ENCODE data around the gene ADARB2.

GRCh38 chr10:1295756-1296480 lies 441.4 kb downstream of the ADARB2 start:
- no peak for TF ChIP-seq EZH2 (IDR thresholded peaks at IDR 0.05; ENCODE audit: insufficient read depth, poor library complexity, severe bottlenecking)
- no peak for TF ChIP-seq EZH2phosphoT487 (IDR thresholded peaks at IDR 0.05; ENCODE audit: insufficient read depth, low read depth)
